ENCODE results near the gene BIRC6. TPM values are rescaled to one million over a fixed set of nuclear protein-coding genes. Genes with fewer than 3 reads are reported as not detected.
"Not testable (repeated sequence)": the region's sequence is repeated elsewhere in the genome, so short reads cannot be mapped to it uniquely, and the experiment has no call there.

The BIRC6 gene
- polyA plus RNA-seq, 1 donor from 2014 or later, result 23.0 TPM

GRCh38 chr2:32362997-32363396, 6.2 kb downstream of the BIRC6 start:
- peak overlapping the region in 1 of 4 donors; percentile 63 for H3K4me3 Mint-ChIP-seq
- not testable (repeated sequence) for H3K9me3 Mint-ChIP-seq, H3K36me3 Mint-ChIP-seq, H3K27me3 Mint-ChIP-seq
- peak overlapping the region in 1 of 3 donors; percentile 48 for H3K27ac Mint-ChIP-seq
- peaks cover 67 to 70% (median 69%) of the 10 kb centered on the region in 3 donors for H3K4me1 Mint-ChIP-seq

GRCh38 chr2:32363597-32363996, 6.8 kb downstream of the BIRC6 start:
- Mint-ChIP-seq H3K36me3 (peaks cover 6% of the 10 kb centered on the region), H3K27me3 (no peaks in the 10 kb centered on the region), H3K4me1 (peaks cover 64 to 67% (median 65%) of the 10 kb centered on the region in 3 donors), H3K9me3 (peaks cover 0 to 1% (median 0%) of the 10 kb centered on the region in 3 donors), H3K4me3 (peak overlapping the region in 2 of 4 donors; percentile 60 to 63), H3K27ac (peak overlapping the region in 1 of 3 donors; percentile 48)

DNA sequence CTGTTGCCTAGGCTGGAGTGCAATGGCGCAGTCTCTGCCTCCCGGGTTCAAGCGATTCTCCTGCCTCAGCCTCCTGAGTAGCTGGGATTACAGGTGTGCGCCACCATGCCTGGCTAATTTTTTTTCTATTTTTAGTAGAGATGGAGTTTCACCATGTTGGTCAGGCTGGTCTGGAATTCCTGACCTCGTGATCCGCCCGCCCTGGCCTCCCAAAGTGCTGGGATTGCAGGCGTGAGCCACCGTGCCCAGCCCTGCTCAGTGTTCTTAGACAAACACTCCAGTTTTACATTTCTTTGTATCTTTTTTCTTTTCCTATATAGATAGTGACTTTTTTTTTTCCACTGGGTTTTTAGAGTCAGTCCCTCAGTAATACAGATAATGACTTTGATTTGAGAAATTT, 7.5 kb downstream of the BIRC6 start:
- H3K27ac Mint-ChIP-seq, H3K27me3 Mint-ChIP-seq, H3K36me3 Mint-ChIP-seq, H3K9me3 Mint-ChIP-seq: not testable (repeated sequence)
- peaks cover 62 to 66% (median 63%) of the 10 kb centered on the region in 3 donors for H3K4me1 Mint-ChIP-seq
- H3K4me3 Mint-ChIP-seq, result peak overlapping the region in 2 of 4 donors; percentile 11 to 60

DNA sequence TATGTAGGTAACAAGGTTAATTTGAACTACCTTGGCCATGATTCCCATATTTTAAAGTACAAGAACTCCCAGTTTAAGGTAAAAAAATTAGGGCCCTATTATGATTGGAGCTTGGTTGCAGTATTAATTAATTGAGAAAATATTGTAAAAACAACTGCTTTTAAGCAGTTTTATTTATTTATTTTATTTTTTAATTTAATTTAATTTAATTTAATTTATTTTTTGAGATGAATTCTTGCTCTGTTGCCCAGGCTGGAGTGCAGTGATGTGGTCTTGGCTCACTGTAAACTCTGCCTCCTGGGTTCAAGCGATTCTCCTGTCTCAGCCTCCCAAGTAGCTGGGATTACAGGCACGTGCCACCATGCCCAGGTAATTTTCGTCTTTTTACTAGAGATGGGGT, 8.9 kb downstream of the BIRC6 start:
- not testable (repeated sequence) for H3K27ac Mint-ChIP-seq, H3K9me3 Mint-ChIP-seq, H3K4me3 Mint-ChIP-seq, H3K36me3 Mint-ChIP-seq, H3K27me3 Mint-ChIP-seq
- peaks cover 54 to 62% (median 57%) of the 10 kb centered on the region in 3 donors for H3K4me1 Mint-ChIP-seq

- H3K4me1 Mint-ChIP-seq, result peaks cover 51 to 56% (median 53%) of the 10 kb centered on the region in 3 donors
- H3K27ac Mint-ChIP-seq, result no peak overlapping the region
- H3K36me3 Mint-ChIP-seq, result peaks cover 6% of the 10 kb centered on the region
- H3K4me3 Mint-ChIP-seq, result no peak overlapping the region
- H3K27me3 Mint-ChIP-seq, result no peaks in the 10 kb centered on the region
- H3K9me3 Mint-ChIP-seq, result peaks cover 0 to 1% (median 0%) of the 10 kb centered on the region in 3 donors
Measured at GRCh38 chr2:32366595-32366994, 9.8 kb downstream of the BIRC6 start.

DNA sequence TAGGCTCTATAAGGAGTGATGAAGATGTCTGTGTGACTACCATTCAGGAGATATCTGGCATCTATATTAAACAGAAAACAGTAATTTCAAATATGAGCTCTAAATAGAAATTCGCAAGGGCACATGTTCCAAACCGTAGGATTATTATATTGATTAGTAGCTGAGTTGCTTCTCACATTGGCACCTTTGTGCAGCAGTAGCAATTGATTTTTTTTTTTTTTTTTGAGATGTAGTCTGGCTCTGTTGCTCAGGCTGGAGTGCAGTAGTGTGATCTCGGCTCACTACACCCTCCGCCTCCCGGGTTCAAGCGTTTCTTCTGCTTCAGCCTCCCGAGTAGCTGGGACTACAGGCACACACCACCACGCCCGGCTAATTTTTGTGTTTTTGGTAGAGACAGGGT, 12.4 kb downstream of the BIRC6 start:
- Mint-ChIP-seq H3K4me3 (no peak overlapping the region), H3K9me3 (no peaks in the 10 kb centered on the region), H3K27me3 (no peaks in the 10 kb centered on the region), H3K36me3 (peaks cover 8% of the 10 kb centered on the region), H3K4me1 (peaks cover 42 to 56% (median 52%) of the 10 kb centered on the region in 3 donors), H3K27ac (peak overlapping the region in 1 of 3 donors; percentile 50)

- peaks cover 42 to 58% (median 51%) of the 10 kb centered on the region in 3 donors for H3K4me1 Mint-ChIP-seq
- not testable (repeated sequence) for H3K27me3 Mint-ChIP-seq, H3K27ac Mint-ChIP-seq, H3K4me3 Mint-ChIP-seq, H3K9me3 Mint-ChIP-seq, H3K36me3 Mint-ChIP-seq
Measured at GRCh38 chr2:32370942-32371341, 14.1 kb downstream of the BIRC6 start.

DNA sequence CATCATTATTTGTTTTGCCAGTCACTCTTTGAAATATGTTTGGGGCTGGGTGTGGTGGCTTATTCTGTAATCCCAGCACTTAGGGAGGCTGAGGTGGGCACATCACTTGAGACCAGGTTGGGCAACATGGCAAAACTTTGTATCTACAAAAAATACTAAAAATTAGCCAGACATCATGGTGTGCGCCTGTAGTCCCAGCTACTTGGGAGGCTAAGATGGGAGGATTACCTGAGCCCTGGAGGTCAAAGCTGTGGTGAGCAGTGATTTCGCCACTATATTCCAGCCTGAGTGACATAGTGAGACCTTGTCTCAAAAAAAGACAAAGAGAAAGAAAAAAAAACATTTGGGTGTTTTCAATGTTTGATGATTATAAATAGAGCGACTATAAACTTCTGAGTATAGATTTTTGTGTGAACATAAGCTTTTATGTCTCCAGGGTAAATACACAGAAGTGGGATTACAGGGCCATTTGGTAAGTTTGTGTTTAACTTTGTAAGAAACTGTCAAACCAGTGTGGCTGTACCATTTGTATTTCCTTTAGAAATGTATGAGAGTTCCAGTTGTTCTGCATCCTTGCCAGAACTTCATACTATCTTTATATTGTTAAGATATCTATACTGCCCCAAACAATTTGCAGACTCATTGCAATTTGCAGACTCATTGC, 15.8 kb downstream of the BIRC6 start:
- Mint-ChIP-seq H3K27ac (peak overlapping the region in 1 of 3 donors; percentile 4), H3K36me3 (peaks cover 6% of the 10 kb centered on the region), H3K4me3 (no peak overlapping the region), H3K9me3 (no peaks in the 10 kb centered on the region), H3K27me3 (no peaks in the 10 kb centered on the region), H3K4me1 (peaks cover 39 to 59% (median 50%) of the 10 kb centered on the region in 3 donors)

GRCh38 chr2:32375228-32375892, 18.5 kb downstream of the BIRC6 start:
- H3K9me3 Mint-ChIP-seq, result no peaks in the 10 kb centered on the region
- H3K27me3 Mint-ChIP-seq, result no peaks in the 10 kb centered on the region
- no peak overlapping the region for H3K27ac Mint-ChIP-seq
- H3K4me3 Mint-ChIP-seq, result peak overlapping the region in 2 of 4 donors; percentile 28 to 57
- H3K4me1 Mint-ChIP-seq, result peaks cover 29 to 54% (median 36%) of the 10 kb centered on the region in 3 donors
- peaks cover 6% of the 10 kb centered on the region for H3K36me3 Mint-ChIP-seq

GRCh38 chr2:32376756-32377155, 19.9 kb downstream of the BIRC6 start:
- Mint-ChIP-seq H3K36me3 (peaks cover 7% of the 10 kb centered on the region), H3K4me3 (peak overlapping the region in 1 of 4 donors; percentile 33), H3K4me1 (peaks cover 28 to 50% (median 34%) of the 10 kb centered on the region in 3 donors), H3K27me3 (no peaks in the 10 kb centered on the region), H3K9me3 (no peaks in the 10 kb centered on the region), H3K27ac (peak overlapping the region in 1 of 3 donors; percentile 7)

- Mint-ChIP-seq H3K4me3 (no peak overlapping the region), H3K36me3 (peaks cover 5% of the 10 kb centered on the region), H3K4me1 (peaks cover 26 to 42% (median 29%) of the 10 kb centered on the region in 3 donors), H3K9me3 (no peaks in the 10 kb centered on the region), H3K27me3 (no peaks in the 10 kb centered on the region), H3K27ac (no peak overlapping the region)
Measured at GRCh38 chr2:32377928-32378327, 21.1 kb downstream of the BIRC6 start.

- Mint-ChIP-seq H3K27me3 (no peaks in the 10 kb centered on the region), H3K4me3 (no peak overlapping the region), H3K36me3 (peaks cover 7% of the 10 kb centered on the region), H3K9me3 (no peaks in the 10 kb centered on the region), H3K4me1 (peaks cover 22 to 33% (median 26%) of the 10 kb centered on the region in 3 donors), H3K27ac (peak overlapping the region in 1 of 3 donors; percentile 59)
Measured at GRCh38 chr2:32379352-32379751, 22.5 kb downstream of the BIRC6 start.

- H3K36me3 Mint-ChIP-seq, result peaks cover 11% of the 10 kb centered on the region
- no peaks in the 10 kb centered on the region for H3K27me3 Mint-ChIP-seq
- H3K9me3 Mint-ChIP-seq, result no peaks in the 10 kb centered on the region
- H3K4me1 Mint-ChIP-seq, result peaks cover 10 to 14% (median 11%) of the 10 kb centered on the region in 3 donors
- peak overlapping the region in 2 of 3 donors; percentile 31 to 43 for H3K27ac Mint-ChIP-seq
- H3K4me3 Mint-ChIP-seq, result no peak overlapping the region
Measured at GRCh38 chr2:32383858-32384257, 27.0 kb downstream of the BIRC6 start.

GRCh38 chr2:32384529-32384928, 27.7 kb downstream of the BIRC6 start:
- no peak overlapping the region for H3K27ac Mint-ChIP-seq
- H3K4me1 Mint-ChIP-seq, result peaks cover 5 to 12% (median 7%) of the 10 kb centered on the region in 3 donors
- H3K36me3 Mint-ChIP-seq, result peaks cover 11% of the 10 kb centered on the region
- no peaks in the 10 kb centered on the region for H3K27me3 Mint-ChIP-seq
- no peaks in the 10 kb centered on the region for H3K9me3 Mint-ChIP-seq
- H3K4me3 Mint-ChIP-seq, result no peak overlapping the region

DNA sequence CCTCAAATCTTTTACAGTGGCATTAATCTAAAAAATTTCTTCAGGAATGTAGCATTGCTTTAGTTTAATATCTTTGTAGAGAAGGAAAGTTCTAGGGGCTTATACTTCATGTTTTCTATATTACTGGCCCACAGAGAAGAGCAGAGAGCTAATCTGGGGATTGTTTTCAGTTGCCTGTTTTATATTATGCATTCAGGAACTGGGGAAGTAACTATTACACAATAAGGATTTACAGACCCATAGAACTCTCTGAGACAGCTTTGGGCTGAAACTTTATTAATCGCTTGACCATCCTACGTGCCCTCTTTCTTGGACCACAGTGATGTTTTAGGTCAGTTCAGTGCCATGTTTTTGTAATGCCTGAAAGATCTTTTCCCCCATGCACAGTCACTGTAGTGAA, 29.9 kb downstream of the BIRC6 start:
- Mint-ChIP-seq H3K9me3 (no peaks in the 10 kb centered on the region), H3K27ac (no peak overlapping the region), H3K4me3 (no peak overlapping the region), H3K36me3 (peaks cover 11% of the 10 kb centered on the region), H3K4me1 (peaks cover 6 to 14% (median 9%) of the 10 kb centered on the region in 3 donors), H3K27me3 (no peaks in the 10 kb centered on the region)
